ENCODE measurements around the gene CCL18. TPM values are rescaled to one million over a fixed set of nuclear protein-coding genes. Genes with fewer than 3 reads are reported as not detected.

The CCL18 gene
- total RNA-seq, 1 donor from 2014 or later: not detected

- Histone ChIP-seq H3K9me3 (ENCODE audit: insufficient read depth, low read depth, low read length) (no peaks in the 10 kb centered on the region), H4K20me1 (ENCODE audit: insufficient read depth, low read length) (no peaks in the 10 kb centered on the region), H3K79me2 (ENCODE audit: insufficient read depth, low read length) (no peaks in the 10 kb centered on the region), H3K27me3 (ENCODE audit: insufficient read depth, low read length) (peaks cover 2% of the 10 kb centered on the region), H2AFZ (ENCODE audit: low read depth, low read length) (no peak overlapping the region), H3K4me2 (ENCODE audit: low read length) (no peak overlapping the region), H3K9ac (ENCODE audit: low read length) (no peak overlapping the region), H3K36me3 (ENCODE audit: insufficient read depth, low read length) (no peaks in the 10 kb centered on the region), H3K4me1 (ENCODE audit: insufficient read depth, low read length) (no peaks in the 10 kb centered on the region), H3K27ac (ENCODE audit: low read depth, low read length) (no peak overlapping the region), H3K4me3 (ENCODE audit: insufficient read depth, low read depth, low read length) (no peak overlapping the region)
- no peak overlapping the region for H3K4me3 Mint-ChIP-seq (ENCODE audit: unreplicated experiment)
- TF ChIP-seq CTCF (IDR thresholded peaks at IDR 0.05; ENCODE audit: insufficient read depth, low read depth, low read length): no peak
- TF ChIP-seq EZH2 (IDR thresholded peaks at IDR 0.05; ENCODE audit: insufficient read depth, low read length): no peak
- DNase-seq (ENCODE audit: low read depth) (no peak), FAIRE-seq (no peak)
- H3K27ac Mint-ChIP-seq (ENCODE audit: unreplicated experiment): no peak overlapping the region
- H3K36me3 Mint-ChIP-seq (ENCODE audit: low read depth, unreplicated experiment): peaks cover 1% of the 10 kb centered on the region
- peaks cover 16% of the 10 kb centered on the region for H3K27me3 Mint-ChIP-seq (ENCODE audit: low read depth, unreplicated experiment)
- H3K4me1 Mint-ChIP-seq (ENCODE audit: low read depth, unreplicated experiment): no peaks in the 10 kb centered on the region
- peaks cover 2% of the 10 kb centered on the region for H3K9me3 Mint-ChIP-seq (ENCODE audit: unreplicated experiment)
Measured at GRCh38 chr17:36034127-36034526, 29.9 kb upstream of the CCL18 start.

GRCh38 chr17:36036235-36036634, 27.8 kb upstream of the CCL18 start:
- no peak for FAIRE-seq
- Histone ChIP-seq H3K4me3 (ENCODE audit: insufficient read depth, low read depth, low read length) (no peak overlapping the region), H3K4me1 (ENCODE audit: insufficient read depth, low read length) (no peaks in the 10 kb centered on the region), H3K4me2 (ENCODE audit: low read length) (no peak overlapping the region), H3K27ac (ENCODE audit: low read depth, low read length) (no peak overlapping the region), H3K79me2 (ENCODE audit: insufficient read depth, low read length) (no peaks in the 10 kb centered on the region), H4K20me1 (ENCODE audit: insufficient read depth, low read length) (no peaks in the 10 kb centered on the region), H3K9me3 (ENCODE audit: insufficient read depth, low read depth, low read length) (no peaks in the 10 kb centered on the region), H3K27me3 (ENCODE audit: insufficient read depth, low read length) (peaks cover 2% of the 10 kb centered on the region), H3K9ac (ENCODE audit: low read length) (no peak overlapping the region), H3K36me3 (ENCODE audit: insufficient read depth, low read length) (no peaks in the 10 kb centered on the region), H2AFZ (ENCODE audit: low read depth, low read length) (no peak overlapping the region)
- Mint-ChIP-seq H3K4me1 (ENCODE audit: low read depth, unreplicated experiment) (no peaks in the 10 kb centered on the region), H3K9me3 (ENCODE audit: unreplicated experiment) (no peaks in the 10 kb centered on the region), H3K4me3 (ENCODE audit: unreplicated experiment) (no peak overlapping the region), H3K27ac (ENCODE audit: unreplicated experiment) (no peak overlapping the region), H3K27me3 (ENCODE audit: low read depth, unreplicated experiment) (peaks cover 20% of the 10 kb centered on the region), H3K36me3 (ENCODE audit: low read depth, unreplicated experiment) (peaks cover 1% of the 10 kb centered on the region)
- TF ChIP-seq CTCF (IDR thresholded peaks at IDR 0.05; ENCODE audit: insufficient read depth, low read depth, low read length): no peak
- no peak for TF ChIP-seq EZH2 (IDR thresholded peaks at IDR 0.05; ENCODE audit: insufficient read depth, low read length)
- no peak for DNase-seq (ENCODE audit: low read depth)

- no peak overlapping the region for H3K9ac ChIP-seq (ENCODE audit: low read length)
- TF ChIP-seq CTCF (IDR thresholded peaks at IDR 0.05; ENCODE audit: insufficient read depth, low read depth, low read length) (no peak), EZH2 (IDR thresholded peaks at IDR 0.05; ENCODE audit: insufficient read depth, low read length) (no peak)
- no peak for DNase-seq (ENCODE audit: low read depth)
- Mint-ChIP-seq H3K27ac (ENCODE audit: unreplicated experiment) (no peak overlapping the region), H3K9me3 (ENCODE audit: unreplicated experiment) (peaks cover 7% of the 10 kb centered on the region), H3K4me3 (ENCODE audit: unreplicated experiment) (no peak overlapping the region), H3K27me3 (ENCODE audit: low read depth, unreplicated experiment) (no peaks in the 10 kb centered on the region), H3K36me3 (ENCODE audit: low read depth, unreplicated experiment) (no peaks in the 10 kb centered on the region), H3K4me1 (ENCODE audit: low read depth, unreplicated experiment) (no peaks in the 10 kb centered on the region)
- no peak for FAIRE-seq
- H4K20me1 ChIP-seq (ENCODE audit: insufficient read depth, low read length): no peaks in the 10 kb centered on the region
- no peak overlapping the region for H3K4me3 ChIP-seq (ENCODE audit: insufficient read depth, low read depth, low read length)
- H3K27me3 ChIP-seq (ENCODE audit: insufficient read depth, low read length): no peaks in the 10 kb centered on the region
- H3K27ac ChIP-seq (ENCODE audit: low read depth, low read length): no peak overlapping the region
- no peaks in the 10 kb centered on the region for H3K9me3 ChIP-seq (ENCODE audit: insufficient read depth, low read depth, low read length)
- H3K36me3 ChIP-seq (ENCODE audit: insufficient read depth, low read length): no peaks in the 10 kb centered on the region
- H2AFZ ChIP-seq (ENCODE audit: low read depth, low read length): no peak overlapping the region
- H3K79me2 ChIP-seq (ENCODE audit: insufficient read depth, low read length): no peaks in the 10 kb centered on the region
- H3K4me1 ChIP-seq (ENCODE audit: insufficient read depth, low read length): no peaks in the 10 kb centered on the region
- no peak overlapping the region for H3K4me2 ChIP-seq (ENCODE audit: low read length)
Measured at GRCh38 chr17:36048066-36048465, 16.0 kb upstream of the CCL18 start.
